ENCODE measurements around the gene EYS.
"Not testable (repeated sequence)": the region's sequence is repeated elsewhere in the genome, so short reads cannot be mapped to it uniquely, and the experiment has no call there.

EYS gene

GRCh38 chr6:64257586-64257985, 1449.4 kb downstream of the EYS start:
- no peak overlapping the region for H3K27ac ChIP-seq
- TF ChIP-seq, protein P1, sequence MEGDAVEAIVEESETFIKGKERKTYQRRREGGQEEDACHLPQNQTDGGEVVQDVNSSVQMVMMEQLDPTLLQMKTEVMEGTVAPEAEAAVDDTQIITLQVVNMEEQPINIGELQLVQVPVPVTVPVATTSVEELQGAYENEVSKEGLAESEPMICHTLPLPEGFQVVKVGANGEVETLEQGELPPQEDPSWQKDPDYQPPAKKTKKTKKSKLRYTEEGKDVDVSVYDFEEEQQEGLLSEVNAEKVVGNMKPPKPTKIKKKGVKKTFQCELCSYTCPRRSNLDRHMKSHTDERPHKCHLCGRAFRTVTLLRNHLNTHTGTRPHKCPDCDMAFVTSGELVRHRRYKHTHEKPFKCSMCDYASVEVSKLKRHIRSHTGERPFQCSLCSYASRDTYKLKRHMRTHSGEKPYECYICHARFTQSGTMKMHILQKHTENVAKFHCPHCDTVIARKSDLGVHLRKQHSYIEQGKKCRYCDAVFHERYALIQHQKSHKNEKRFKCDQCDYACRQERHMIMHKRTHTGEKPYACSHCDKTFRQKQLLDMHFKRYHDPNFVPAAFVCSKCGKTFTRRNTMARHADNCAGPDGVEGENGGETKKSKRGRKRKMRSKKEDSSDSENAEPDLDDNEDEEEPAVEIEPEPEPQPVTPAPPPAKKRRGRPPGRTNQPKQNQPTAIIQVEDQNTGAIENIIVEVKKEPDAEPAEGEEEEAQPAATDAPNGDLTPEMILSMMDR (conservative IDR thresholded peaks at IDR 0.05), result no peak

- TF ChIP-seq, protein P1 (conservative IDR thresholded peaks at IDR 0.05), result no peak
- H3K27ac ChIP-seq, result no peak overlapping the region
Measured at GRCh38 chr6:64256483-64256882, 1450.5 kb downstream of the EYS start.

DNA sequence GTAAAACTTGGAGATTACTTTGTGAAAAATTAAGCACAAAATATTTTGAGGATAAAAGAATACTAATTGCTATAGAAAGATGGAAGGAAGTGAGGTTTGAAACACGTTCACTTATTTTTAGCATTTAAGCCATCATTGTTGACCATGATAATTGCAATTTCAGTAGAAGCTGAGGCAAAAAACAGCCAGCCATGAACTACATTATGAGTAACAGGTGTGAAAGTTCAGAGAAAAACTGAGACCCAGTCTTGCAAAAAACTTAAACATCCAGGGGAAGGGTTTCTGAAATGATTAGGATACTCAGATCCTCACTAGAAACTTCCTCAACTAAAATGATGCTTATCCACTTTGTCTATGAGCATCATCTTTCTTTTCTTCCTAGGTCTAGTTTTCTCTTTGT, 1452.0 kb downstream of the EYS start:
- TF ChIP-seq, protein P1 (conservative IDR thresholded peaks at IDR 0.05), result no peak
- no peak overlapping the region for H3K27ac ChIP-seq

GRCh38 chr6:64254558-64254957, 1452.5 kb downstream of the EYS start:
- TF ChIP-seq, protein P1 (conservative IDR thresholded peaks at IDR 0.05), result no peak
- 0 out of 2 replicates have a peak overlapping the region, but pooled peaks have one; percentile 11 for H3K27ac ChIP-seq

DNA sequence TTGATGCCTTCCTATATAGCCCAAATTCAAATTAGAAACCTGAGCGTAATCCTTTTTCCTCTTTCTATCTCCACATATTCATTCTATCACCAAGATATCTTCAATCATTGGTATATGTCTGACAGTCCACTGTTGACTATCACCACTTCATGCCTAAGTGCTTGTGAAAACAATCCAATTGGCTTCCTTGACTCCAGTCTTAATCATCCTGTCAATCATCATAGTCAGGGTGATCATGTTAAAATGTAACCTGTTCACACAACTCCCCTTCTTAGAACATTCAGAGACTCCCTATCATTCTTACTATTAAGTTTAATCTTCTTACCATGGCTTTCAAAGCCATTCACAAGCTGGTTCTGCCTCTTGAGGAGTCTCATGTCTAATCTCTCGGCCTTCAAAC, 1454.8 kb downstream of the EYS start:
- H3K27ac ChIP-seq, result no peak overlapping the region
- TF ChIP-seq, protein P1 (conservative IDR thresholded peaks at IDR 0.05), result no peak

GRCh38 chr6:64250126-64250525, 1456.9 kb downstream of the EYS start:
- no peak overlapping the region for H3K27ac ChIP-seq
- TF ChIP-seq, protein P1 (conservative IDR thresholded peaks at IDR 0.05), result no peak

- no peak overlapping the region for H3K27ac ChIP-seq
- TF ChIP-seq, protein P1 (conservative IDR thresholded peaks at IDR 0.05), result no peak
Measured at GRCh38 chr6:64249115-64249514, 1457.9 kb downstream of the EYS start.

GRCh38 chr6:64243618-64244017, 1463.4 kb downstream of the EYS start:
- H3K27ac ChIP-seq, result no peak overlapping the region
- TF ChIP-seq, protein P1 (conservative IDR thresholded peaks at IDR 0.05), result no peak

GRCh38 chr6:64238908-64239307, 1468.1 kb downstream of the EYS start:
- H3K27ac ChIP-seq, result not testable (repeated sequence)

All from VCaP (cell line).